ENCODE data around the gene RIT2.

Gene RIT2

GRCh38 chr18:43004421-43004820, 111.1 kb downstream of the RIT2 start:
- no peak for TF ChIP-seq Cebpa-rat (IDR thresholded peaks at IDR 0.05)
- Histone ChIP-seq H3K27ac (peak overlapping the region in 2 of 11 experiments; percentile 34 to 48; a peak in 2 of 22 replicates), H4K20me1 (no peaks in the 10 kb centered on the region), H3K4me3 (no peak overlapping the region), H3K36me3 (no peaks in the 10 kb centered on the region), H3K27me3 (no peaks in the 10 kb centered on the region), H3K4me1 (peaks cover 0 to 39% (median 0%) of the 10 kb centered on the region in 10 experiments; a peak in 6 of 20 replicates), H3K4me2 (peak overlapping the region in 2 of 11 experiments; percentile 60 to 77; a peak in 4 of 22 replicates), H3K9me3 (replicated peaks in 1 of 11) (no peaks in the 10 kb centered on the region), H3K9ac (peak overlapping the region in 1 of 11 experiments; percentile 41; a peak in 1 of 22 replicates)

GRCh38 chr18:43001821-43002220, 113.7 kb downstream of the RIT2 start:
- H4K20me1 ChIP-seq = no peaks in the 10 kb centered on the region
- H3K4me2 ChIP-seq = no peak overlapping the region
- no peaks in the 10 kb centered on the region for H3K27me3 ChIP-seq
- no peaks in the 10 kb centered on the region for H3K36me3 ChIP-seq
- no peak overlapping the region for H3K27ac ChIP-seq
- peaks cover 0 to 30% (median 0%) of the 10 kb centered on the region in 10 experiments; a peak in 6 of 20 replicates for H3K4me1 ChIP-seq
- TF ChIP-seq Cebpa-rat (IDR thresholded peaks at IDR 0.05) = no peak
- no peak overlapping the region for H3K4me3 ChIP-seq
- no peaks in the 10 kb centered on the region for H3K9me3 ChIP-seq (replicated peaks in 1 of 11)
- H3K9ac ChIP-seq = no peak overlapping the region

GRCh38 chr18:42996824-42997223, 118.7 kb downstream of the RIT2 start:
- Histone ChIP-seq H3K9ac (no peak overlapping the region), H3K9me3 (replicated peaks in 1 of 11) (peaks cover 0 to 9% (median 0%) of the 10 kb centered on the region in 11 experiments; a peak in 3 of 22 replicates), H3K4me1 (no peaks in the 10 kb centered on the region), H3K27me3 (no peaks in the 10 kb centered on the region), H3K36me3 (no peaks in the 10 kb centered on the region), H3K4me2 (no peak overlapping the region), H3K4me3 (no peak overlapping the region), H3K27ac (no peak overlapping the region), H4K20me1 (no peaks in the 10 kb centered on the region)
- no peak for TF ChIP-seq Cebpa-rat (IDR thresholded peaks at IDR 0.05)

- H3K4me2 ChIP-seq = no peak overlapping the region; a peak in 1 of 22 replicates
- H3K9me3 ChIP-seq (replicated peaks in 1 of 11) = peaks cover 0 to 21% (median 0%) of the 10 kb centered on the region in 11 experiments; a peak in 6 of 22 replicates
- H3K27ac ChIP-seq = no peak overlapping the region
- H4K20me1 ChIP-seq = no peaks in the 10 kb centered on the region
- H3K4me3 ChIP-seq = no peak overlapping the region
- H3K4me1 ChIP-seq = peaks cover 32 to 45% (median 36%) of the 10 kb centered on the region in 10 experiments
- no peak for TF ChIP-seq Cebpa-rat (IDR thresholded peaks at IDR 0.05)
- no peaks in the 10 kb centered on the region for H3K36me3 ChIP-seq
- no peak overlapping the region for H3K9ac ChIP-seq
- no peaks in the 10 kb centered on the region for H3K27me3 ChIP-seq
Observed at GRCh38 chr18:42980426-42980825, 135.1 kb downstream of the RIT2 start.

- no peaks in the 10 kb centered on the region for H3K27me3 ChIP-seq
- H3K9me3 ChIP-seq (replicated peaks in 1 of 11) = peaks cover 0 to 24% (median 6%) of the 10 kb centered on the region in 11 experiments; a peak in 8 of 22 replicates
- H3K4me3 ChIP-seq = peak overlapping the region in 1 of 10 experiments; percentile 6; a peak in 1 of 20 replicates
- peak overlapping the region in 8 of 11 experiments; percentile 59 to 83 (median 72); a peak in 17 of 22 replicates for H3K27ac ChIP-seq
- H3K9ac ChIP-seq = peak overlapping the region in 3 of 11 experiments; percentile 16 to 25 (median 24); a peak in 2 of 22 replicates
- peaks cover 34 to 52% (median 39%) of the 10 kb centered on the region in 10 experiments for H3K4me1 ChIP-seq
- peak overlapping the region; percentile 64 to 80 (median 75); a peak in 21 of 22 replicates for H3K4me2 ChIP-seq
- no peak for TF ChIP-seq Cebpa-rat (IDR thresholded peaks at IDR 0.05)
- no peaks in the 10 kb centered on the region for H4K20me1 ChIP-seq
- no peaks in the 10 kb centered on the region for H3K36me3 ChIP-seq
Observed at GRCh38 chr18:42977982-42978637, 137.4 kb downstream of the RIT2 start.

- H3K27ac ChIP-seq = peak overlapping the region in 10 of 11 experiments; percentile 26 to 83 (median 72); a peak in 20 of 22 replicates
- H3K36me3 ChIP-seq = no peaks in the 10 kb centered on the region
- H3K4me2 ChIP-seq = peak overlapping the region; percentile 64 to 80 (median 75)
- H3K4me1 ChIP-seq = peaks cover 34 to 52% (median 39%) of the 10 kb centered on the region in 10 experiments
- no peak for TF ChIP-seq Cebpa-rat (IDR thresholded peaks at IDR 0.05)
- H3K9me3 ChIP-seq (replicated peaks in 1 of 11) = peaks cover 0 to 24% (median 6%) of the 10 kb centered on the region in 11 experiments; a peak in 8 of 22 replicates
- H3K9ac ChIP-seq = peak overlapping the region in 7 of 11 experiments; percentile 4 to 64 (median 30); a peak in 10 of 22 replicates
- peak overlapping the region in 2 of 10 experiments; percentile 9 to 26; a peak in 4 of 20 replicates for H3K4me3 ChIP-seq
- no peaks in the 10 kb centered on the region for H3K27me3 ChIP-seq
- H4K20me1 ChIP-seq = no peaks in the 10 kb centered on the region
Observed at GRCh38 chr18:42976869-42977590, 138.5 kb downstream of the RIT2 start.

- no peak overlapping the region for H3K4me3 ChIP-seq
- no peak overlapping the region for H3K27ac ChIP-seq
- H3K36me3 ChIP-seq = no peaks in the 10 kb centered on the region
- no peak for TF ChIP-seq Cebpa-rat (IDR thresholded peaks at IDR 0.05)
- H3K27me3 ChIP-seq = no peaks in the 10 kb centered on the region
- H3K4me1 ChIP-seq = no peaks in the 10 kb centered on the region
- H4K20me1 ChIP-seq = no peaks in the 10 kb centered on the region
- peaks cover 0 to 6% (median 0%) of the 10 kb centered on the region in 11 experiments; a peak in 3 of 22 replicates for H3K9me3 ChIP-seq (replicated peaks in 1 of 11)
- H3K4me2 ChIP-seq = no peak overlapping the region
- H3K9ac ChIP-seq = no peak overlapping the region
Observed at GRCh38 chr18:42969366-42969765, 146.1 kb downstream of the RIT2 start.

GRCh38 chr18:42961298-42961697, 154.2 kb downstream of the RIT2 start:
- Histone ChIP-seq H3K36me3 (no peaks in the 10 kb centered on the region), H3K27ac (no peak overlapping the region), H3K4me2 (no peak overlapping the region), H3K27me3 (no peaks in the 10 kb centered on the region), H3K4me3 (no peak overlapping the region), H3K9ac (no peak overlapping the region), H4K20me1 (no peaks in the 10 kb centered on the region), H3K4me1 (peaks cover 0 to 5% (median 0%) of the 10 kb centered on the region in 10 experiments; a peak in 2 of 20 replicates), H3K9me3 (replicated peaks in 1 of 11) (no peaks in the 10 kb centered on the region; a peak in 1 of 22 replicates)
- TF ChIP-seq Cebpa-rat (IDR thresholded peaks at IDR 0.05) = no peak

GRCh38 chr18:42959528-42959927, 156.0 kb downstream of the RIT2 start:
- H3K4me2 ChIP-seq = no peak overlapping the region
- no peak for TF ChIP-seq Cebpa-rat (IDR thresholded peaks at IDR 0.05)
- no peaks in the 10 kb centered on the region for H3K36me3 ChIP-seq
- H3K9ac ChIP-seq = no peak overlapping the region
- H4K20me1 ChIP-seq = no peaks in the 10 kb centered on the region
- no peaks in the 10 kb centered on the region; a peak in 2 of 22 replicates for H3K9me3 ChIP-seq (replicated peaks in 1 of 11)
- peaks cover 0 to 9% (median 0%) of the 10 kb centered on the region in 10 experiments; a peak in 2 of 20 replicates for H3K4me1 ChIP-seq
- H3K27ac ChIP-seq = no peak overlapping the region
- no peak overlapping the region for H3K4me3 ChIP-seq
- no peaks in the 10 kb centered on the region for H3K27me3 ChIP-seq

Data from BLaER1 treated with 17β-estradiol and CSF1 and Interleukin-3, amounts not matched to agents 10 nM and 100 nM (cell line).